H1 (cell line): ENCODE results near the gene CSTF2T. TPM values are rescaled to one million over a fixed set of nuclear protein-coding genes. Genes with fewer than 3 reads are reported as not detected.

Experiments
- CTCF ChIA-PET: fragments of 300-600 bp; sonication (Branson Sonifier 250); formaldehyde crosslinking; loops from one replicate; lab custom pipeline; 2021; ENCODE audit not compliant: partially characterized antibody; lab: Charles Lee
- POLR2A ChIA-PET: fragments of 300-600 bp; sonication (Branson Sonifier 250); formaldehyde crosslinking; loops from one replicate; lab custom pipeline; 2021; ENCODE audit warnings: inconsistent platforms; ENCODE audit not compliant: partially characterized antibody; lab: Charles Lee
- DNase-seq, 2 experiments: peaks; one replicate each; pipeline versions ENCODE4 v3.0.0 to v3.0.0-alpha.2; 2010 to 2022; ENCODE audit warnings: low spot score in 2 of 2, low read depth in 1 of 2, mixed read lengths in 1 of 2
- FAIRE-seq: peaks from 2 replicates; lab custom pipeline; 2011; peaks lifted over from hg19 to GRCh38; lab: Jason Lieb, UNC
- H2AFZ ChIP-seq: 2 replicates; pipeline ENCODE4 v1.8.1; 2012; ENCODE audit warnings: low read length, inconsistent platforms
- H2AK5ac ChIP-seq: 2 replicates; pipeline ENCODE4 v1.6.1; 2013; ENCODE audit warnings: low read depth, low read length
- H2BK120ac ChIP-seq: replicated peaks from 2 replicates; pipeline ENCODE3; 2013; ENCODE audit warnings: low read depth, low read length, inconsistent platforms
- H2BK12ac ChIP-seq: 2 replicates; pipeline ENCODE4 v1.6.1; 2013; ENCODE audit warnings: low read depth, low read length
- H2BK15ac ChIP-seq: 2 replicates; pipeline ENCODE4 v1.6.1; 2013; ENCODE audit warnings: low read length
- H2BK20ac ChIP-seq: 2 replicates; pipeline ENCODE4 v1.6.1; 2013; ENCODE audit warnings: low read length
- H2BK5ac ChIP-seq: 2 replicates; pipeline ENCODE4 v1.6.1; 2013; ENCODE audit warnings: low read depth, low read length
- H3K14ac ChIP-seq: 2 replicates; pipeline ENCODE4 v1.6.1; 2013; ENCODE audit warnings: inconsistent platforms; ENCODE audit not compliant: insufficient read length
- H3K18ac ChIP-seq: 2 replicates; pipeline ENCODE4 v1.6.1; 2013; ENCODE audit warnings: low read length; ENCODE audit errors: extremely low read depth
- H3K23ac ChIP-seq: 2 replicates; pipeline ENCODE4 v1.6.1; 2013; ENCODE audit warnings: inconsistent platforms; ENCODE audit not compliant: insufficient read length
- H3K23me2 ChIP-seq: 2 replicates; pipeline ENCODE4 v1.6.1; 2013; ENCODE audit warnings: low read depth, low read length
- H3K27ac ChIP-seq: 2 replicates; pipeline ENCODE4 v1.6.1; 2011; ENCODE audit warnings: low read depth, low read length, inconsistent platforms
- H3K27me3 ChIP-seq, 4 experiments: replicated peaks in 1 of 4; 1 replicate in 1 of 4; 2 replicates in 3 of 4; pipeline versions ENCODE4 v1.6.1 to v1.8.1; 2011 to 2013; ENCODE audit warnings: low read length in 3 of 4, mild to moderate bottlenecking in 3 of 4, inconsistent platforms in 2 of 4, mixed read lengths in 2 of 4, moderate library complexity in 1 of 4; ENCODE audit not compliant: control insufficient read depth in 3 of 4, insufficient read depth in 3 of 4; ENCODE audit errors: extremely low read depth in 1 of 4
- H3K36me3 ChIP-seq, 4 experiments: 2 replicates each; pipeline versions ENCODE4 v1.6.1 to v1.8.1; 2011 to 2013; ENCODE audit warnings: mild to moderate bottlenecking in 4 of 4, low read length in 3 of 4, moderate library complexity in 2 of 4, control low read depth in 1 of 4, inconsistent platforms in 1 of 4; ENCODE audit not compliant: insufficient read depth in 4 of 4, control insufficient read depth in 2 of 4
- H3K4ac ChIP-seq: replicated peaks from 2 replicates; pipeline ENCODE3; 2013; ENCODE audit warnings: low read length, low read depth, mixed read lengths, inconsistent platforms; ENCODE audit not compliant: insufficient read length
- H3K4me1 ChIP-seq, 4 experiments: replicated peaks in 1 of 4; 1 replicate in 1 of 4; 2 replicates in 3 of 4; pipeline versions ENCODE4 v1.6.1 to v1.8.1; 2011 to 2013; ENCODE audit warnings: low read length in 3 of 4, inconsistent platforms in 2 of 4, mixed read lengths in 1 of 4; ENCODE audit not compliant: insufficient read depth in 4 of 4, control insufficient read depth in 3 of 4
- H3K4me2 ChIP-seq, 2 experiments: 2 replicates each; pipeline versions ENCODE4 v1.6.1 to v1.8.1; 2011 to 2013; ENCODE audit warnings: low read depth in 2 of 2, low read length in 2 of 2, control low read depth in 1 of 2, inconsistent platforms in 1 of 2, mild to moderate bottlenecking in 1 of 2; ENCODE audit not compliant: insufficient read depth in 1 of 2
- H3K4me3 ChIP-seq, 4 experiments: fragments of 200-600, 300-600 bp in 1 of 4; sonication (generic), shearing (Covaris generic), sonication (Bioruptor Twin) in 1 of 4; 2 replicates each; pipeline versions ENCODE4 v1.5.1 to v1.8.1; 2011 to 2016; ENCODE audit warnings: low read length in 4 of 4, low read depth in 3 of 4, control low read depth in 2 of 4, inconsistent platforms in 2 of 4, mild to moderate bottlenecking in 2 of 4, mixed read lengths in 1 of 4, moderate library complexity in 1 of 4; ENCODE audit not compliant: insufficient read depth in 2 of 4; ENCODE audit errors: extremely low read depth in 1 of 4
- H3K56ac ChIP-seq: replicated peaks from 2 replicates; pipeline ENCODE3; 2013; ENCODE audit warnings: low read depth, mild to moderate bottlenecking, mixed read lengths, low read length, inconsistent platforms; ENCODE audit not compliant: insufficient read length
- H3K79me1 ChIP-seq: 2 replicates; pipeline ENCODE4 v1.6.1; 2013; ENCODE audit warnings: low read depth, low read length, control low read depth
- H3K79me2 ChIP-seq, 2 experiments: 2 replicates each; pipeline versions ENCODE4 v1.6.1 to v1.8.1; 2012 to 2013; ENCODE audit warnings: low read length in 2 of 2, mild to moderate bottlenecking in 2 of 2, inconsistent platforms in 1 of 2; ENCODE audit not compliant: insufficient read depth in 2 of 2, control insufficient read depth in 1 of 2
- H3K9ac ChIP-seq, 4 experiments: replicated peaks in 1 of 4; 1 replicate in 1 of 4; 2 replicates in 3 of 4; pipeline versions ENCODE4 v1.6.1 to v1.8.1; 2011 to 2013; ENCODE audit warnings: low read depth in 3 of 4, low read length in 3 of 4, control low read depth in 2 of 4, mild to moderate bottlenecking in 2 of 4, moderate library complexity in 2 of 4, inconsistent platforms in 1 of 4; ENCODE audit errors: extremely low read depth in 1 of 4
- H3K9me3 ChIP-seq, 2 experiments: 2 replicates each; pipeline versions ENCODE4 v1.6.1 to v1.8.1; 2012 to 2013; ENCODE audit warnings: mild to moderate bottlenecking in 2 of 2, moderate library complexity in 2 of 2, control low read depth in 1 of 2, inconsistent platforms in 1 of 2, low read depth in 1 of 2, low read length in 1 of 2, mixed read lengths in 1 of 2; ENCODE audit not compliant: insufficient read depth in 2 of 2
- H4K20me1 ChIP-seq, 2 experiments: replicated peaks in 1 of 2; 2 replicates each; pipeline versions ENCODE3 to v1.8.1; 2011 to 2013; ENCODE audit warnings: inconsistent platforms in 2 of 2, low read length in 2 of 2, mild to moderate bottlenecking in 1 of 2; ENCODE audit not compliant: insufficient read depth in 2 of 2, control insufficient read depth in 1 of 2
- H4K5ac ChIP-seq: 2 replicates; pipeline ENCODE4 v1.6.1; 2013; ENCODE audit warnings: low read length, low read depth, mixed read lengths, inconsistent platforms; ENCODE audit not compliant: insufficient read length
- H4K8ac ChIP-seq: 2 replicates; pipeline ENCODE4 v1.8.0; 2013; ENCODE audit warnings: mild to moderate bottlenecking, moderate library complexity, low read length, inconsistent platforms; ENCODE audit not compliant: insufficient read depth; ENCODE audit errors: extremely low read depth
- H4K91ac ChIP-seq: replicated peaks from 2 replicates; pipeline ENCODE3; 2013; ENCODE audit warnings: low read length, mixed read lengths, inconsistent platforms; ENCODE audit not compliant: insufficient read length
- EGR1 ChIP-seq: IDR thresholded peaks from 2 replicates; pipeline ENCODE4 v1.6.1; 2011; ENCODE audit warnings: low read depth, low read length, borderline replicate concordance
- FOSL1 ChIP-seq: IDR thresholded peaks from 2 replicates; pipeline ENCODE4 v1.6.1; 2011; ENCODE audit warnings: mild to moderate bottlenecking, low read depth, low read length, moderate library complexity; ENCODE audit not compliant: insufficient read depth
- GABPA ChIP-seq: IDR thresholded peaks from 2 replicates; pipeline ENCODE4 v1.6.1; 2011; ENCODE audit warnings: mild to moderate bottlenecking, low read length, moderate library complexity, borderline replicate concordance; ENCODE audit not compliant: insufficient read depth
- JUN ChIP-seq: IDR thresholded peaks from 2 replicates; pipeline ENCODE4 v1.6.1; 2011; ENCODE audit warnings: low read depth, mild to moderate bottlenecking, improper control_type of control experiment, low read length
- KDM4A ChIP-seq: IDR thresholded peaks from one replicate; pipeline ENCODE4 v1.7.1; 2012; ENCODE audit warnings: low read depth, mild to moderate bottlenecking, moderate library complexity, low read length, inconsistent platforms; ENCODE audit not compliant: severe bottlenecking
- RXRA ChIP-seq: IDR thresholded peaks from 2 replicates; pipeline ENCODE4 v1.6.1; 2011; ENCODE audit warnings: low read depth, mild to moderate bottlenecking, low read length, moderate library complexity; ENCODE audit not compliant: insufficient read depth
- SAP30 ChIP-seq: fragments of 300-600 bp; sonication (generic); IDR thresholded peaks from 2 replicates; pipeline ENCODE4 v1.7.1; 2012; ENCODE audit warnings: low read length, moderate library complexity, mild to moderate bottlenecking, inconsistent platforms; ENCODE audit not compliant: insufficient read depth, insufficient replicate concordance
- SIRT6 ChIP-seq: IDR thresholded peaks from one replicate; pipeline ENCODE4 v1.7.1; 2012; ENCODE audit warnings: low read length, inconsistent platforms
- SP2 ChIP-seq: IDR thresholded peaks from 2 replicates; pipeline ENCODE4 v1.6.1; 2012; ENCODE audit warnings: mild to moderate bottlenecking, low read length, inconsistent platforms
- TAF7 ChIP-seq: optimal IDR thresholded peaks from 2 replicates; pipeline ENCODE3; 2011; ENCODE audit warnings: low read depth, mild to moderate bottlenecking, inconsistent platforms, low read length, moderate library complexity, borderline replicate concordance
- TBP ChIP-seq: IDR thresholded peaks from 2 replicates; pipeline ENCODE4 v1.6.1; 2011; ENCODE audit warnings: low read depth, low read length, improper control_type of control experiment
- USF2 ChIP-seq: IDR thresholded peaks from 2 replicates; pipeline ENCODE4 v1.6.1; 2011; ENCODE audit warnings: low read length, improper control_type of control experiment
- YY1 ChIP-seq: IDR thresholded peaks from 2 replicates; pipeline ENCODE4 v1.6.1; 2011; ENCODE audit warnings: low read depth, mild to moderate bottlenecking, low read length
- ZNF274 ChIP-seq: IDR thresholded peaks from 2 replicates; pipeline ENCODE4 v1.7.0; 2012; ENCODE audit warnings: low read length, borderline replicate concordance; ENCODE audit errors: extremely low read depth
- WGBS, 2 experiments: shearing (Covaris generic) in 1 of 2; methylation state at CpG; one replicate each; pipeline versions ENCODE4 v1.1.6 to v1.1.7; 2013 to 2015; ENCODE audit warnings: low lambda C conversion rate in 2 of 2, mixed read lengths in 2 of 2, inconsistent platforms in 1 of 2, low coverage in 1 of 2, missing lambda C conversion rate in 1 of 2; ENCODE audit not compliant: insufficient replicate concordance in 2 of 2, insufficient coverage in 1 of 2, insufficient read length in 1 of 2; ENCODE audit errors: extremely low coverage in 1 of 2, missing lambda C conversion rate in 1 of 2; 5-methylcytosine and 5-hydroxymethylcytosine counted together
- polyA plus RNA-seq, 7 experiments: library from polyadenylated mRNA; depleted of rRNA in 3 of 7; stranded (reverse) in 5 of 7; unstranded in 2 of 7; fragments of >200 nt in 5 of 7; fragments of 200-250 nt in 2 of 7; gene quantifications; 1 replicate in 5 of 7; 2 replicates in 1 of 7; 4 replicates in 1 of 7; pipeline versions ENCODE4 v1.2.1 to v1.2.3, GENCODE V29; 2011 to 2013; ENCODE audit warnings: missing spikeins in 2 of 7, mixed read lengths in 2 of 7
- total RNA-seq: library from RNA; stranded (reverse); fragmentation: NEBNext Ultra II Directional; extraction: Animal tissue kit (Norgen Biotek cat#: 25700); gene quantifications from 2 replicates; pipeline ENCODE4 v1.2.1, GENCODE V29; 2021

CSTF2T gene
- total and polyA plus RNA-seq, 2 of the 8 experiments (the other 6 are each of a cell fraction or from before 2014, with no cell fraction given): 9.4 to 32.4 TPM

GRCh38 chr10:51716981-51717380 lies 17.6 kb upstream of the CSTF2T start:
- 100% methylated on average over 4 of the region's 4 CpGs; no CpG with 5 or more reads in 1 of the 2 experiments for WGBS, 2 experiments
- Histone ChIP-seq H3K4me2 (no peak overlapping the region), H2BK15ac (no peak overlapping the region), H3K9me3 (no peaks in the 10 kb centered on the region), H3K4ac (no peak overlapping the region), H3K79me2 (no peaks in the 10 kb centered on the region), H2BK120ac (no peak overlapping the region), H3K79me1 (no peaks in the 10 kb centered on the region), H2AK5ac (no peak overlapping the region), H4K20me1 (no peaks in the 10 kb centered on the region), H3K4me3 (no peak overlapping the region), H3K9ac (no peak overlapping the region), H2BK20ac (no peak overlapping the region), H3K36me3 (no peaks in the 10 kb centered on the region), H3K23ac (no peak overlapping the region), H3K56ac (no peak overlapping the region), H4K5ac (no peak overlapping the region), H3K27me3 (no peaks in the 10 kb centered on the region), H4K8ac (no peak overlapping the region), H4K91ac (no peak overlapping the region), H2BK12ac (no peak overlapping the region), H3K27ac (no peak overlapping the region), H3K18ac (no peak overlapping the region), H2AFZ (no peak overlapping the region), H3K4me1 (0 out of 7 replicates have a peak, but pooled peaks cover 0 to 2% (median 0%) of the 10 kb centered on the region in 4 experiments), H3K23me2 (no peaks in the 10 kb centered on the region), H2BK5ac (no peak overlapping the region), H3K14ac (no peak overlapping the region)
- POLR2A ChIA-PET: no interaction called here
- DNase-seq (no peak), FAIRE-seq (no peak)
- CTCF ChIA-PET: interaction anchor here (1.0 to 1.3 kb wide), 2 partner anchors 9 to 243 kb away, joined by 3 to 4 read pairs; no protein-coding TSS in a partner anchor
- TF ChIP-seq FOSL1 (no peak), TAF7 (no peak), TBP (no peak), GABPA (no peak), ZNF274 (no peak), JUN (no peak), SP2 (no peak), USF2 (no peak), YY1 (no peak), SAP30 (no peak), RXRA (no peak), KDM4A (no peak), EGR1 (no peak), SIRT6 (no peak)
